ENCODE measurements around the gene DNAJB5. TPM values are rescaled to one million over a fixed set of nuclear protein-coding genes. Genes with fewer than 3 reads are reported as not detected.

The DNAJB5 gene
- total and polyA plus RNA-seq, 9 of the 15 experiments (the other 6 are each of a cell fraction or from before 2014, with no cell fraction given) = 0.15 to 7.4 (median 3.7) TPM

DNA sequence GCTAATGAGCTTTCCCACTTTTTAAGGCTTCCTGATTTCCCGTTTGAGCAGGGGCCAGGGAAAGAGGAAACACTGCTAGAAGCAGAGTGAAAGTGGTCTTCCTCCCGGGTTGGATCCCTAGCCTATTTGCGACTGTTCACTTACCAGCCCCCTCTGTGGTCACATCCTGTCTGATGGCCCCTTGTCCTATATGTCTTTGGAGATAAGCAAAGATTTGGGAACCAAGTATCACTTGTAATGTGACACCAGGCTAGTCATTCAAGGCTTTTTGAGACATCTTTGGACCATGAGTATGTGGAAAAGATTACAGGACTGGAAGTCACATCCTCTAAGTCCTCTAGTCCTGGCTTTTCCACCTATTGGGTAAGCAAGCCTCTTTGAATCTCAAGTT is 6.1 kb downstream of the DNAJB5 start:
- peak; percentile 73 for FAIRE-seq
- peak; percentile 13; the same call in 2 of the 3 replicates for ATAC-seq
- TF ChIP-seq STAG1 (CRISPR knock-in tag; IDR thresholded peaks at IDR 0.05; ENCODE audit: borderline replicate concordance) (no peak), KAT8 (IDR thresholded peaks at IDR 0.05; ENCODE audit: low read depth) (no peak), CBX8 (IDR thresholded peaks at IDR 0.05; ENCODE audit: borderline replicate concordance, extremely low read depth, low read depth, low read length, poor library complexity, severe bottlenecking) (no peak), JUND (IDR thresholded peaks at IDR 0.05; ENCODE audit: borderline replicate concordance, low read depth, low read length) (peak; percentile 45; the same call in 1 of the 2 replicates), JUND (tag; IDR thresholded peaks at IDR 0.05; ENCODE audit: borderline replicate concordance, low read depth, low read length) (peak; percentile 26; the same call in 1 of the 3 replicates), DPF2 (IDR thresholded peaks at IDR 0.05) (peak; percentile 71), LCOR (CRISPR knock-in tag; IDR thresholded peaks at IDR 0.05) (peak; percentile 52; the same call in 1 of the 2 replicates), GTF2A2 (tag; IDR thresholded peaks at IDR 0.05) (no peak), GABPA (tag; conservative IDR thresholded peaks at IDR 0.05; ENCODE audit: low read depth) (no peak), HNRNPK (IDR thresholded peaks at IDR 0.05; ENCODE audit: low read depth, low read length, poor library complexity, severe bottlenecking) (no peak), ZBTB7A (IDR thresholded peaks at IDR 0.05; ENCODE audit: borderline replicate concordance, control insufficient read depth, low read depth, low read length) (0 out of 2 replicates have a peak, but pooled peaks have one; percentile 23), EHMT2 (IDR thresholded peaks at IDR 0.05) (no peak), TBL1XR1 (IDR thresholded peaks at IDR 0.05; ENCODE audit: low read length in 2 of 2) (peak in 1 of 2 experiments; percentile 55; a peak in 1 of 4 replicates), EP300 (IDR thresholded peaks at IDR 0.05; ENCODE audit: low read length) (peak; percentile 69; the same call in 1 of the 2 replicates), TCF3 (CRISPR knock-in tag; IDR thresholded peaks at IDR 0.05) (peak; percentile 61), NRF1 (conservative IDR thresholded peaks at IDR 0.05 in 1 of 2, IDR thresholded peaks at IDR 0.05 in 1 of 2) (no peak)
- TF ChIP-seq, protein P1, sequence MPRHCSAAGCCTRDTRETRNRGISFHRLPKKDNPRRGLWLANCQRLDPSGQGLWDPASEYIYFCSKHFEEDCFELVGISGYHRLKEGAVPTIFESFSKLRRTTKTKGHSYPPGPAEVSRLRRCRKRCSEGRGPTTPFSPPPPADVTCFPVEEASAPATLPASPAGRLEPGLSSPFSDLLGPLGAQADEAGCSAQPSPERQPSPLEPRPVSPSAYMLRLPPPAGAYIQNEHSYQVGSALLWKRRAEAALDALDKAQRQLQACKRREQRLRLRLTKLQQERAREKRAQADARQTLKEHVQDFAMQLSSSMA (CRISPR knock-in tag; IDR thresholded peaks at IDR 0.05) = no peak
- TF ChIP-seq, protein P2, sequence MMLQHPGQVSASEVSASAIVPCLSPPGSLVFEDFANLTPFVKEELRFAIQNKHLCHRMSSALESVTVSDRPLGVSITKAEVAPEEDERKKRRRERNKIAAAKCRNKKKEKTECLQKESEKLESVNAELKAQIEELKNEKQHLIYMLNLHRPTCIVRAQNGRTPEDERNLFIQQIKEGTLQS (IDR thresholded peaks at IDR 0.05) = peak; percentile 26; the same call in 1 of the 2 replicates
- TF ChIP-seq, protein P2 (CRISPR knock-in tag; conservative IDR thresholded peaks at IDR 0.05) = no peak
- TF ChIP-seq, protein P3, sequence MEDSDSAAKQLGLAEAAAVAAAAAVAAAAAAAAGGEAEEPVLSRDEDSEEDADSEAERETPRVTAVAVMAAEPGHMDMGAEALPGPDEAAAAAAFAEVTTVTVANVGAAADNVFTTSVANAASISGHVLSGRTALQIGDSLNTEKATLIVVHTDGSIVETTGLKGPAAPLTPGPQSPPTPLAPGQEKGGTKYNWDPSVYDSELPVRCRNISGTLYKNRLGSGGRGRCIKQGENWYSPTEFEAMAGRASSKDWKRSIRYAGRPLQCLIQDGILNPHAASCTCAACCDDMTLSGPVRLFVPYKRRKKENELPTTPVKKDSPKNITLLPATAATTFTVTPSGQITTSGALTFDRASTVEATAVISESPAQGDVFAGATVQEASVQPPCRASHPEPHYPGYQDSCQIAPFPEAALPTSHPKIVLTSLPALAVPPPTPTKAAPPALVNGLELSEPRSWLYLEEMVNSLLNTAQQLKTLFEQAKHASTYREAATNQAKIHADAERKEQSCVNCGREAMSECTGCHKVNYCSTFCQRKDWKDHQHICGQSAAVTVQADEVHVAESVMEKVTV (CRISPR knock-in tag; IDR thresholded peaks at IDR 0.05) = no peak

More for the DNA sequence above, 6.1 kb downstream of the DNAJB5 start:
- intact Hi-C loops (cut with micrococcal nuclease) (loop anchor here (5.0 kb wide), 1 partner anchor 57 kb away; no protein-coding TSS in a partner anchor), in situ Hi-C loops (cut with MboI) (loop anchor here (5.0 kb wide), 1 partner anchor 47 kb away; a partner anchor contains a TSS)
- peaks cover 9% of the 10 kb centered on the region for H3K9me1 ChIP-seq (ENCODE audit: control insufficient read depth, insufficient read depth, low read length)
- WGBS (ENCODE audit: insufficient coverage, low coverage, missing lambda C conversion rate) = 0% methylated on average over 3 of the region's 3 CpGs
- peak in 2 of 4 experiments; percentile 42 to 68 for DNase-seq (ENCODE audit: extremely low read depth in 1 of 4, low spot score in 3 of 4)
- H3K36me3 ChIP-seq (ENCODE audit: control insufficient read depth, insufficient read depth, low read length) = peaks cover 5% of the 10 kb centered on the region; the same call in 2 of the 3 replicates
- no TSS peak for BruUV-seq (replicated peaks)
- peak overlapping the region; percentile 56; the same call in 2 of the 3 replicates for H3K27ac ChIP-seq (ENCODE audit: extremely low read depth, low read depth, low read length)
- H3K9me3 ChIP-seq (replicated peaks; ENCODE audit: control insufficient read depth, insufficient read depth, low read depth, low read length) = no peaks in the 10 kb centered on the region
- no peak overlapping the region for H3K4me3 ChIP-seq
- POLR2A ChIA-PET = interaction anchor here (0.8 kb wide), 1 partner anchor 66 kb away, joined by 3 read pairs; no protein-coding TSS in a partner anchor
- no peaks in the 10 kb centered on the region for H3K27me3 ChIP-seq (ENCODE audit: control insufficient read depth in 2 of 2, insufficient read depth in 2 of 2, low read length in 2 of 2)
- no peak overlapping the region for H2AFZ ChIP-seq (ENCODE audit: low read depth, low read length)
- no peaks in the 10 kb centered on the region for H4K20me1 ChIP-seq (replicated peaks; ENCODE audit: control insufficient read depth, insufficient read depth, low read length)
- no peak overlapping the region; a peak in 1 of 4 replicates for H3K9ac ChIP-seq (ENCODE audit: insufficient read depth in 1 of 2, low read depth in 2 of 2, low read length in 2 of 2)
- CTCF ChIA-PET (ENCODE audit: low intra/inter-chr PET ratio) = no interaction called here
- H3K4me2 ChIP-seq (ENCODE audit: insufficient read depth, low read length) = peak overlapping the region; percentile 33; the same call in 1 of the 2 replicates
- no peaks in the 10 kb centered on the region; the same call in 2 of the 3 replicates for H3K79me2 ChIP-seq (ENCODE audit: control insufficient read depth, insufficient read depth, low read length)
- peaks cover 54 to 72% of the 10 kb centered on the region in 2 experiments for H3K4me1 ChIP-seq (replicated peaks in 1 of 2; ENCODE audit: control insufficient read depth in 2 of 2, insufficient read depth in 2 of 2, low read length in 2 of 2)
